ENCODE data around the gene TET1.

- TF ChIP-seq CTCF (IDR thresholded peaks at IDR 0.05), result no peak
- TF ChIP-seq EP300 (IDR thresholded peaks at IDR 0.05; ENCODE audit: low read depth), result no peak
- TF ChIP-seq POLR2A (IDR thresholded peaks at IDR 0.05), result no peak
Measured at GRCh38 chr10:68725016-68725415, 164.9 kb downstream of the TET1 start.

All from transverse colon (tissue), 3 donors.